ENCODE results near the gene POR. TPM values are rescaled to one million over a fixed set of nuclear protein-coding genes. Genes with fewer than 3 reads are reported as not detected.
"Not testable (repeated sequence)": the region's sequence is repeated elsewhere in the genome, so short reads cannot be mapped to it uniquely, and the experiment has no call there.

Gene POR
- polyA plus RNA-seq, 3 donors, result 59.6 to 250 (median 70.1) TPM

DNA sequence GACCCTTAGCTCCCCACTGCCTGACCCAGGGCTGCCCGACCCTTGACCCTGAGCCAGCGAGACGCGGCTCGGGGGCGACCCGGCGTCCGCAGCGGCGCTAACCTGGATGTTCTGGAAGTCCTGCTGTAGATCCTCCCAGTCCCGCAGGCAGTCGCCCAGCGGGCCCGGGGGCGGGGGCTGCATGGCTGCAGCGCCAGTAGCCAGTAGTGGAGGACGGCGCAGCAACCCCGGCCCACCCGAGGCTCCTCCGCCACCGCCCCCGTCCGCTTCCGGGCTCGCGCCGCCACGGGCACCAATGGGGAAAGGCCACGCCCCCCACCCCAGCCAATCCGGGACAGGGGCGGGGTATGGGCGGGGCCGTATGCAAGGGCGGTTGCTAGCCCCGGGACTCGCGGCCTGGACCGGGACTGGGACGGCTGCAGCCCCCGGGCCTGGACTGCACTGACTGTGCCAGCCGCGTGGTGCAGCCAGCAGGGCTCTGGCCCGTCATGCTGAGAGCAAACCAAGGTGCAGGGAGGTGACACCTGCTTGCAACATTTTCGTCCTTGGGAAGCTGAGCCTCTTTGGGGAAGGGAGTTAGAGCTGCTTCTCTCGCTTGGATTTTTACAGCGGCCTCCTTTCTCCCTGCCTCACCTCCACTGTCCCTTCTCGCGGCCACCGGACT, 79.6 kb downstream of the POR start, which contains the start of gene TMEM120A:
TSS of gene TMEM120A (minus strand) at position 208 of the 664 bp plus-strand sequence. CDS start at position 183, 25 bp downstream.
- peak within 1 kb of the TSS; percentile 38 for H3K27ac ChIP-seq (ENCODE audit: low read depth, low read length)
- 2 to 3% (median 2%) methylated on average over 47 to 51 of the region's 51 CpGs for WGBS, 3 donors

DNA sequence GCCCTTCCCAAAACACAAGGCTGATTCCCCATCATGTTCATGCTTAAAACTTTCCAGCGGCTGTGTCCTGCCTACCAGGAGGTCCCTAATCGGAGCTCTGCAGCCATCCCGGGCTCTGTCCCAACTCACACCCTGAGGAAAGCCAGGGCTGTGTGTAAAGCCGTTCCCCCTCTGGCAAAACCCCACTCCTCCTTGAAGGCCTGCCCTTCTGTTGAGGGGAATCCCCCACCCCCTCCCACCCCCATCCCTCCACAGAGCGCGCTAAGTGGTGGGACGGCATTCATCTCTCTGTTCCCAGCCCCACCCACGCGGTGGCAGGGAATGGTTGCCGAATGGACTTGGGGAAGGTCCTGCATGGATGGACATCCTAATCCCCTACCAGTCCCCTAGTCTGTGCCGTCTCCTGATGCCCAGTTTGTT, 80.1 kb downstream of the POR start:
- WGBS, 3 donors, result 46 to 66% (median 56%) methylated on average over 11 of the region's 11 CpGs
- H3K27ac ChIP-seq (ENCODE audit: low read depth, low read length), result no peak overlapping the region

DNA sequence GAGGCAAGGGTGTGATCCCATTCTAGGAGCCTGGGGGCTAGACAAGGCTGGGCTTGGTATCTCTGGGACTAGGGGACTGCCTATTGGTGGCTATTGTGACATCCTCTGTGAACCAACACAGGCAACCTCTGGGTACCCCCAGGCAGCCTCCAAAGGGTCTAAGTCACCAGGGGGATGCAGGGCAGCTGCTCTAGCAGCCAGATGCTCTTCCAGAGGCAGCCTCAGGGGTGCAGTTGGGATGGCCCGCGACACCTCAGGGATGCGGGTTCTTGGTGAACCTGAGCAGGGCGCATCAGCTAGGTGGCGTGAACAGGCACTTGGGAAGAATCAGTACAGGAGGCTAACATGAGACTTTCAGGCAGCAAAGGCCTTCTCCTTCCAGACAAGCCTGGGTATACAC, 81.0 kb downstream of the POR start:
- WGBS, 3 donors, result 97 to 99% (median 97%) methylated on average over 5 of the region's 5 CpGs
- peak overlapping the region; percentile 10 for H3K27ac ChIP-seq (ENCODE audit: low read depth, low read length)

GRCh38 chr7:75996476-75996875, 81.5 kb downstream of the POR start:
- 79 to 84% (median 84%) methylated on average over 4 of the region's 4 CpGs for WGBS, 3 donors
- peak overlapping the region; percentile 10 for H3K27ac ChIP-seq (ENCODE audit: low read depth, low read length)

- 90 to 96% (median 95%) methylated on average over 1 of the region's 1 CpG for WGBS, 3 donors
Measured at GRCh38 chr7:75998038-75998437, 83.1 kb downstream of the POR start.

DNA sequence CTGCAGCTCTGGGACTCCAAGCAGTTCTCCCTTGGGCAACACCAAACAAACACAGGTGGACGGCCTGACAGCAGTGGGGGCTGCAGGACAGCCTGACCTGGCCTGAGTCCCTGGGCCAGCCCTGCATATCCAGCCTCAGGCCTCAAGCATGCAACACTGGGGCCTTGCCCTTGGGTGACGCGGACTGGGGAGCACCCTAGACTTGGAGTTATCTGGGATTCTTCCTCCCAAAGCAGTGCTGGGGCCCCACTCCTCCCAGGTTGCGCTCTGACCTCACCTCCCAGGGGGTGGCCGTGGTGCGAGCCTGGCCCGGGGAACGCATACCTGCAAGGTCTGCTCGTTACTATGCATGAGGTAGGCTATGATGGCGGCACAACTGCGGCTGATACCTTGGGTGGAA, 85.6 kb downstream of the POR start:
- 93 to 97% (median 95%) methylated on average over 11 of the region's 11 CpGs for WGBS, 3 donors
- no peak overlapping the region for H3K27ac ChIP-seq (ENCODE audit: low read depth, low read length)

More at GRCh38 chr7:75998038-75998437, 83.1 kb downstream of the POR start:
- H3K27ac ChIP-seq (ENCODE audit: low read depth, low read length), result no peak overlapping the region

- 84 to 91% (median 90%) methylated on average over 6 of the region's 6 CpGs for WGBS, 3 donors
- H3K27ac ChIP-seq (ENCODE audit: low read depth, low read length), result no peak overlapping the region
Measured at GRCh38 chr7:76002139-76002538, 87.2 kb downstream of the POR start.

- H3K27ac ChIP-seq (ENCODE audit: low read depth, low read length), result no peak overlapping the region
Measured at GRCh38 chr7:76002822-76003221, 87.9 kb downstream of the POR start.

DNA sequence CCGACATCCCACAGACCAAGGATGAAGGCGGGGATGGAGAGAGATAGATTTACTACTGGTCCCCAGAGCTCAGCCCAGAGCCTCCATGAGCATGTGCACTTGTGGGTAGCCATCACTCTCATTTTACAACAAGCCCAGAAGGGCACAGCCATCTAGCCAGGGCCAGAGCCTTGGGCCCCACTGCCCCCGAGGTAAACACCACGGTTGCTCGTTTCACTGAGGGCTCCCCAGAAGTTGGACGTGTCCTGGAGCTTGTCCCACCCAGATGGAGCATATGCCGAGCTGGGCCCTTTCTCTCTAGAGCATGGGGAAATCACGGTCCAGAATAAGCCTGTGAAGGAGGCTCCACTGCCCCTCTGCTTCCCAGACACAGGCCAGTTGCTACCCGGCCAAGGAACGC, 88.4 kb downstream of the POR start:
- WGBS, 3 donors, result 93 to 98% (median 97%) methylated on average over 10 of the region's 10 CpGs
- H3K27ac ChIP-seq (ENCODE audit: low read depth, low read length), result no peak overlapping the region

More at GRCh38 chr7:76002822-76003221, 87.9 kb downstream of the POR start:
- WGBS, 3 donors, result 97 to 100% (median 98%) methylated on average over 3 of the region's 3 CpGs

- 82 to 95% (median 95%) methylated on average over 4 of the region's 4 CpGs for WGBS, 3 donors
- H3K27ac ChIP-seq (ENCODE audit: low read depth, low read length), result not testable (repeated sequence)
Measured at GRCh38 chr7:76005004-76005403, 90.0 kb downstream of the POR start.

GRCh38 chr7:76008156-76008687, 93.3 kb downstream of the POR start:
- WGBS, 3 donors, result 74 to 76% (median 76%) methylated on average over 8 of the region's 8 CpGs
- H3K27ac ChIP-seq (ENCODE audit: low read depth, low read length), result no peak overlapping the region

DNA sequence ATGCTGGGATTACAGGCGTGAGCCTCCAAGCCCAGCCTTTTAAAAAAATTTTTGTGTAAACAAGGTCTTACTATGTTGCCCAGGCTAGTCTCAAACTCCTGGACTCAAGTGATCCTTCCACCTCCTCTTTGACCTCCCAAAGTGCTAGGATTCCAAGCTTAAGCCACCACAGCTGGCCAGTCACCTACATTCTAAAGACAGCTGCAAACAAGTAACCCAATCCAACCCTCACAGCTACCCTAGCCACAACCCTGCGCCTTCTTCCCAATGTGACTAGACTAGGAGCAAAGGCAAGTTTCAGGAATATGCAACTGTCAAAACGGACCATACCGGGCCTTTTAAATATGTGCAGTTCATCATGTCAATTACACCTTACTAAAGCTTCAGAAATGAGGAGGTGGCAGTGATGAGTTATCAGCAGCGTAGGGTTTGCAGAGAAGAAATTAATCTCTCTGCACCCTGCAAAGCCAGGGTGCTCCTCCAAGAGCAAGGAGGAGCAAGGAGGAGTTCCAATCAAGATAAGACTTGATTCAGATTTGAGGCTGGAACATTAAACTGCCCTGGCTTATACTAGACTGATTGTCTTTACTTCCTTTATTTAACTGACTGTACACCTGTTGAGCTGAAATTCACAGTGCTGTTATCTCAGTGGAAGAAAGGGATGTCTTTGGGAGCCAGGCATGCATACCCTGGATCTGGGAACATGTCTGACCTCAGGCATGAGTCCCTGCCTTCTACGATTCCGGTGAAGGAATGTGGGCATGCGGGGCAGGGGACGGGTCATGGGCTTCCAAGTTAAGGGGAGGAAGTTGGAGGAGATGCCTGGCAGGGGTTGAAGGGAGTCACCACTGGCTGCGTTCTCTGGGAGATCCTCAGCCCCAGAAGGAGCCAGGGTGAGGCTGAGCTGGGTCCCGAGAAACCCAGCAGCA, 95.0 kb downstream of the POR start:
- 81 to 94% (median 89%) methylated on average over 11 of the region's 11 CpGs for WGBS, 3 donors
- H3K27ac ChIP-seq (ENCODE audit: low read depth, low read length), result no peak overlapping the region

DNA sequence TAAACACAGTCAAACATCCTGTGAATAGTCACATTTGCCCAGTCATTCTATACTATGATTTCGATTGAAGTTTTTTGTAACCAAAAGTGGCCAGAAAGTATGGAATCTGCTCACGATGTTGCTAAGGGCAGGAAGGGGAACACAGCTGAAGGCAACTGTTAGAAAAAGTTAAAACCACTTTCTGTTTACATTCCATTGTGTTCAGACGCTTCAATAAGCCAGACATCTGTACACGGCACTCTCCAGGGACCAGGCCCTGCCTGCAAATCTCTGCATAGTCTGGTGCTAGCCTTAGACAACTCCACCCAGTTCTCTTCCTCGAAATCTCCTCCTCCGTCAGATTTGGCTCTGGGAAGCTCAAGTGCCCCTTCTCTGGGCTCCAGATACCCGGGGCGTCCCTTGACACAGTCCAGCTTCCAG, 96.5 kb downstream of the POR start:
- 41 to 74% (median 57%) methylated on average over 8 of the region's 8 CpGs for WGBS, 3 donors
- H3K27ac ChIP-seq (ENCODE audit: low read depth, low read length), result no peak overlapping the region

DNA sequence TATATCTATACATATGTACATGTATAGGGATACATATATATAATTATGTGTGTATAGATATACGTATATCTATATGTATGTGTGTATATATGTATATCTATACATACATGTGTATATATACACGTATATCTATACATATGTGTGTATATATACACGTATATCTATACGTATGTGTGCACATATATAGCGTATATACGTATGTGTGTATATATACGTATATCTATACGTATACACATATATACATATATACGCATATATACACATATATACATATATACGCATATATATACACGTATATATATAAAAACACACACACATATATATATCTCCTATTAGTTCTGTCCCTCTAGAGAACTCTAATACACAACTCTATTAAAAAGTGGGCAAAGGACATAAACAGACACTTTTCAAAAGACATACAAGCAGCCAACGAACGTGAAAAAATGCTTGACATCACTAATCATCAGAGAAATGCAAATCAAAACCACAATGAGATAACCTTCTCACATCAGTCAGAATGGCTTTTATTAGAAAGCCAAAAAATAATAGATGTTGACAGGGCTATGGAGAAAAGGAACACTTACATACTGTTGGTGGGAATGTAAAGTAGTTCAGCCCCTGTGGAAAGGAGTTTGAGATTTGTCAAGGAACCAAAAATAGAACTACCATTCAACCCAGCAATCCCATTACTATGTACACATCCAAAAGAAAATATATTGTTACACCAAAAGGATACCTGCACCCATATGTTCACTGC, 101.4 kb downstream of the POR start:
- WGBS, 3 donors, result 91 to 92% (median 92%) methylated on average over 13 of the region's 13 CpGs
- H3K27ac ChIP-seq (ENCODE audit: low read depth, low read length), result no peak overlapping the region

- not testable (repeated sequence) for H3K27ac ChIP-seq (ENCODE audit: low read depth, low read length)
- 91 to 98% (median 97%) methylated on average over 4 of the region's 4 CpGs for WGBS, 3 donors
Measured at GRCh38 chr7:76018520-76018919, 103.6 kb downstream of the POR start.

- H3K27ac ChIP-seq (ENCODE audit: low read depth, low read length), result no peak overlapping the region
- WGBS, 3 donors, result 44 to 47% (median 45%) methylated on average over 6 of the region's 6 CpGs
Measured at GRCh38 chr7:76020031-76020714, 105.2 kb downstream of the POR start.

GRCh38 chr7:76022026-76022780, 107.2 kb downstream of the POR start:
- WGBS, 3 donors, result 91 to 97% (median 93%) methylated on average over 7 of the region's 7 CpGs
- no peak overlapping the region for H3K27ac ChIP-seq (ENCODE audit: low read depth, low read length)

Data from adipose tissue (tissue), 3 donors.